Central memory CD8-positive, alpha-beta T cell (primary cell): ENCODE results near the gene MORF4L1.

Experiments
- ATAC-seq: fragments of 150-1000 bp; cut with Tn5 transposase; replicated peaks from 2 replicates; pipeline ENCODE4 v1.10.0; 2022; ENCODE audit warnings: mild to moderate bottlenecking, moderate FRiP score, moderate number of reproducible peaks; ENCODE audit not compliant: poor library complexity, severe bottlenecking; ENCODE audit errors: extremely low read depth
- DNase-seq, 2 donors: peaks; one replicate each; pipeline ENCODE4 v3.0.0; 2021; ENCODE audit warnings: low spot score in 2 of 2
- H3K27ac Mint-ChIP-seq: one replicate; pipeline ENCODE4 v1.8.0; 2022; ENCODE audit warnings: low read depth, mild to moderate bottlenecking, moderate library complexity, mixed read lengths
- H3K27me3 Mint-ChIP-seq: one replicate; pipeline ENCODE4 v1.8.0; 2022; ENCODE audit warnings: mixed read lengths
- H3K36me3 Mint-ChIP-seq: one replicate; pipeline ENCODE4 v1.8.0; 2022; ENCODE audit warnings: mild to moderate bottlenecking, moderate library complexity, mixed read lengths; ENCODE audit not compliant: insufficient read depth
- H3K4me1 Mint-ChIP-seq: one replicate; pipeline ENCODE4 v1.8.0; 2022; ENCODE audit warnings: mixed read lengths
- H3K4me3 Mint-ChIP-seq: one replicate; pipeline ENCODE4 v1.8.0; 2022; ENCODE audit warnings: mild to moderate bottlenecking, moderate library complexity, mixed read lengths
- H3K9me3 Mint-ChIP-seq: one replicate; pipeline ENCODE4 v1.8.0; 2022; ENCODE audit warnings: mixed read lengths

The MORF4L1 gene

GRCh38 chr15:78934655-78935023 lies 61.9 kb downstream of the MORF4L1 start:
- Mint-ChIP-seq H3K4me3 (no peak overlapping the region), H3K4me1 (peaks cover 5% of the 10 kb centered on the region), H3K27ac (peak overlapping the region; percentile 24), H3K27me3 (no peaks in the 10 kb centered on the region), H3K9me3 (no peaks in the 10 kb centered on the region), H3K36me3 (peaks cover 11% of the 10 kb centered on the region)
- DNase-seq, result no peak
- ATAC-seq, result no peak

- no peak overlapping the region for H3K4me3 Mint-ChIP-seq
Measured at GRCh38 chr15:78937132-78937739, 64.5 kb downstream of the MORF4L1 start.

GRCh38 chr15:78938658-78939488 lies 66.2 kb downstream of the MORF4L1 start:
- ATAC-seq, result peak; percentile 72
- no peaks in the 10 kb centered on the region for H3K9me3 Mint-ChIP-seq
- H3K4me3 Mint-ChIP-seq, result peak overlapping the region; percentile 49
- H3K4me1 Mint-ChIP-seq, result peaks cover 8% of the 10 kb centered on the region
- DNase-seq, result no peak
- H3K36me3 Mint-ChIP-seq, result peaks cover 8% of the 10 kb centered on the region
- no peaks in the 10 kb centered on the region for H3K27me3 Mint-ChIP-seq
- H3K27ac Mint-ChIP-seq, result no peak overlapping the region

More at GRCh38 chr15:78937132-78937739, 64.5 kb downstream of the MORF4L1 start:
- peaks cover 11% of the 10 kb centered on the region for H3K36me3 Mint-ChIP-seq
- no peak overlapping the region for H3K27ac Mint-ChIP-seq
- no peaks in the 10 kb centered on the region for H3K9me3 Mint-ChIP-seq
- DNase-seq, result no peak
- H3K27me3 Mint-ChIP-seq, result no peaks in the 10 kb centered on the region
- no peak for ATAC-seq
- H3K4me1 Mint-ChIP-seq, result peaks cover 5% of the 10 kb centered on the region

GRCh38 chr15:78942741-78943140 lies 70.1 kb downstream of the MORF4L1 start:
- Mint-ChIP-seq H3K27me3 (no peaks in the 10 kb centered on the region), H3K4me3 (no peak overlapping the region), H3K27ac (no peak overlapping the region), H3K9me3 (no peaks in the 10 kb centered on the region), H3K36me3 (peaks cover 4% of the 10 kb centered on the region), H3K4me1 (peaks cover 22% of the 10 kb centered on the region)
- ATAC-seq (no peak), DNase-seq (no peak)

- Mint-ChIP-seq H3K4me3 (peak overlapping the region; percentile 82), H3K4me1 (peaks cover 22% of the 10 kb centered on the region), H3K36me3 (peaks cover 4% of the 10 kb centered on the region), H3K27ac (no peak overlapping the region), H3K9me3 (no peaks in the 10 kb centered on the region), H3K27me3 (no peaks in the 10 kb centered on the region)
- DNase-seq, result no peak
- ATAC-seq, result no peak
Measured at GRCh38 chr15:78943692-78944091, 71.0 kb downstream of the MORF4L1 start.

GRCh38 chr15:78944202-78944625 lies 71.5 kb downstream of the MORF4L1 start:
- H3K9me3 Mint-ChIP-seq, result no peaks in the 10 kb centered on the region
- H3K27ac Mint-ChIP-seq, result no peak overlapping the region
- H3K27me3 Mint-ChIP-seq, result no peaks in the 10 kb centered on the region
- DNase-seq (no peak), ATAC-seq (peak; percentile 4)
- H3K4me1 Mint-ChIP-seq, result peaks cover 19% of the 10 kb centered on the region
- peaks cover 3% of the 10 kb centered on the region for H3K36me3 Mint-ChIP-seq
- H3K4me3 Mint-ChIP-seq, result peak overlapping the region; percentile 82

- Mint-ChIP-seq H3K4me1 (peaks cover 16% of the 10 kb centered on the region), H3K27me3 (no peaks in the 10 kb centered on the region), H3K4me3 (peak within 1 kb of the TSS; percentile 82), H3K9me3 (no peaks in the 10 kb centered on the region), H3K36me3 (peaks cover 1% of the 10 kb centered on the region), H3K27ac (no peak within 1 kb of the TSS)
- peak; percentile 45 to 52 for DNase-seq
- peak; percentile 77 for ATAC-seq
Measured at GRCh38 chr15:78944669-78945407, 72.1 kb downstream of the MORF4L1 start, which contains the start of gene CTSH. TSS of gene CTSH (minus strand) at chr15:78945046. CDS start at chr15:78944981, 65 bp downstream.

GRCh38 chr15:78946493-78946892 lies 73.8 kb downstream of the MORF4L1 start:
- Mint-ChIP-seq H3K4me3 (peak overlapping the region; percentile 47), H3K27ac (no peak overlapping the region)

GRCh38 chr15:78947506-78947905 lies 74.8 kb downstream of the MORF4L1 start:
- H3K9me3 Mint-ChIP-seq, result no peaks in the 10 kb centered on the region
- peaks cover 21% of the 10 kb centered on the region for H3K4me1 Mint-ChIP-seq
- ATAC-seq (no peak), DNase-seq (no peak)
- H3K36me3 Mint-ChIP-seq, result peaks cover 1% of the 10 kb centered on the region
- H3K27ac Mint-ChIP-seq, result no peak overlapping the region
- H3K27me3 Mint-ChIP-seq, result no peaks in the 10 kb centered on the region
- no peak overlapping the region for H3K4me3 Mint-ChIP-seq

More at GRCh38 chr15:78946493-78946892, 73.8 kb downstream of the MORF4L1 start:
- Mint-ChIP-seq H3K36me3 (peaks cover 1% of the 10 kb centered on the region), H3K4me1 (peaks cover 19% of the 10 kb centered on the region), H3K9me3 (no peaks in the 10 kb centered on the region), H3K27me3 (no peaks in the 10 kb centered on the region)
- DNase-seq, result no peak
- no peak for ATAC-seq
